K562 (cell line): ENCODE results near the gene BMS1. TPM values are rescaled to one million over a fixed set of nuclear protein-coding genes. Genes with fewer than 3 reads are reported as not detected.
A peak's percentile ranks its signal among the peaks of the same experiment; 100 is the strongest.

Source experiments
- CEBPG ChIP-seq, 3 experiments: fragments of 200-800 bp in 1 of 3; sonication (Bioruptor generic) in 1 of 3; sonication (generic) in 1 of 3; formaldehyde crosslinking in 1 of 3; IDR thresholded peaks in 2 of 3; conservative IDR thresholded peaks in 1 of 3; 2 replicates each; pipeline versions ENCODE4 v1.6.1 to v1.8.0; 2016 to 2022; ENCODE audit warnings: missing compliant biosample characterization in 2 of 3, missing genetic modification characterization in 2 of 3, mild to moderate bottlenecking in 1 of 3, missing genetic modification reagents in 1 of 3
- CGGBP1 ChIP-seq: fragments of 250-450 bp; sonication (Bioruptor Pico); IDR thresholded peaks from 2 replicates; pipeline ENCODE4 v1.9.0; 2021; ENCODE audit warnings: mild to moderate bottlenecking
- CREB3 ChIP-seq: fragments of 450-650 bp; conservative IDR thresholded peaks from 2 replicates; pipeline ENCODE4 v1.6.1; 2016; ENCODE audit warnings: missing genetic modification characterization, low read depth, mild to moderate bottlenecking, missing compliant biosample characterization, moderate library complexity
- CREM ChIP-seq: IDR thresholded peaks from 2 replicates; pipeline ENCODE4 v1.6.1; 2014; ENCODE audit warnings: antibody characterized with exemption, low read depth
- FUS ChIP-seq: fragments of 200-400 bp; formaldehyde crosslinking; optimal IDR thresholded peaks from 2 replicates; pipeline ENCODE3; 2017; ENCODE audit warnings: low read depth, low read length
- HMBOX1 ChIP-seq: sonication (generic); IDR thresholded peaks from 2 replicates; pipeline ENCODE4 v1.6.1; 2016
- HNRNPLL ChIP-seq: fragments of 200-400 bp; formaldehyde crosslinking; IDR thresholded peaks from 2 replicates; pipeline ENCODE4 v1.6.1; 2017; ENCODE audit warnings: low read length, low read depth, mild to moderate bottlenecking; ENCODE audit not compliant: poor library complexity, severe bottlenecking
- ILF3 ChIP-seq: fragments of 450-650 bp; IDR thresholded peaks from 2 replicates; pipeline ENCODE4 v1.6.1; 2018; ENCODE audit warnings: antibody characterized with exemption, mild to moderate bottlenecking, moderate library complexity, borderline replicate concordance
- IRF2 ChIP-seq: sonication (generic); formaldehyde crosslinking; IDR thresholded peaks from 2 replicates; pipeline ENCODE4 v1.8.1; 2022; ENCODE audit warnings: mild to moderate bottlenecking, missing genetic modification reagents
- KLF16 ChIP-seq: IDR thresholded peaks from 2 replicates; pipeline ENCODE4 v1.6.1; 2016; ENCODE audit warnings: antibody characterized with exemption
- LCOR ChIP-seq: sonication (generic); formaldehyde crosslinking; IDR thresholded peaks from 2 replicates; pipeline ENCODE4 v1.8.0; 2022; ENCODE audit warnings: mild to moderate bottlenecking, missing genetic modification reagents
- MAZ ChIP-seq, 2 experiments: fragments of 450-650 bp in 1 of 2; sonication (generic) in 1 of 2; formaldehyde crosslinking; IDR thresholded peaks in 1 of 2; conservative IDR thresholded peaks in 1 of 2; 2 replicates each; pipeline versions ENCODE4 v1.4.0 to v1.5.0; 2020; ENCODE audit warnings: mild to moderate bottlenecking in 1 of 2, missing genetic modification reagents in 1 of 2
- MEIS2 ChIP-seq: fragments of 450-650 bp; IDR thresholded peaks from 2 replicates; pipeline ENCODE4 v1.6.1; 2014; ENCODE audit warnings: mild to moderate bottlenecking; ENCODE audit not compliant: partially characterized antibody
- MYC ChIP-seq, 2 experiments: fragments of 250-450 bp in 1 of 2; sonication (Bioruptor Pico) in 1 of 2; IDR thresholded peaks; 2 replicates each; pipeline versions ENCODE4 v1.5.1 to v1.6.1; 2012 to 2021; ENCODE audit warnings: low read depth in 2 of 2, borderline replicate concordance in 1 of 2, improper control_type of control experiment in 1 of 2, low read length in 1 of 2, mild to moderate bottlenecking in 1 of 2, moderate library complexity in 1 of 2
- SRSF7 ChIP-seq: fragments of 200-400 bp; formaldehyde crosslinking; optimal IDR thresholded peaks from 2 replicates; pipeline ENCODE3; 2017; ENCODE audit warnings: mild to moderate bottlenecking, low read depth, low read length
- TCF3 ChIP-seq: sonication (generic); formaldehyde crosslinking; IDR thresholded peaks from 2 replicates; pipeline ENCODE4 v1.4.0; 2020; ENCODE audit warnings: mild to moderate bottlenecking, missing genetic modification reagents
- TCF7L2 ChIP-seq: fragments of 150-350 bp; IDR thresholded peaks from 2 replicates; pipeline ENCODE4 v1.6.1; 2016; ENCODE audit warnings: low read depth, mild to moderate bottlenecking, low read length, moderate library complexity
- TEAD4 ChIP-seq, 2 experiments: sonication (generic) in 1 of 2; formaldehyde crosslinking in 1 of 2; IDR thresholded peaks; 2 replicates each; pipeline versions ENCODE4 v1.6.1 to v1.8.0; 2012 to 2022; ENCODE audit warnings: borderline replicate concordance in 1 of 2, inconsistent platforms in 1 of 2, low read length in 1 of 2, mild to moderate bottlenecking in 1 of 2, missing genetic modification reagents in 1 of 2
- TGIF2 ChIP-seq: sonication (generic); formaldehyde crosslinking; IDR thresholded peaks from 2 replicates; pipeline ENCODE4 v1.8.1; 2022; ENCODE audit warnings: mild to moderate bottlenecking, missing genetic modification reagents, moderate library complexity
- TRIM24 ChIP-seq, 2 experiments: fragments of 450-650 bp; IDR thresholded peaks; 2 replicates each; pipeline ENCODE4 v1.6.1; 2016
- U2AF2 ChIP-seq: fragments of 200-400 bp; formaldehyde crosslinking; optimal IDR thresholded peaks from 2 replicates; pipeline ENCODE3; 2017; ENCODE audit warnings: low read depth, mild to moderate bottlenecking, low read length
- ZBTB9 ChIP-seq: fragments of 450-650 bp; formaldehyde crosslinking; IDR thresholded peaks from 2 replicates; pipeline ENCODE4 v1.4.0; 2020; ENCODE audit warnings: mild to moderate bottlenecking, moderate library complexity
- ZKSCAN8 ChIP-seq: fragments of 200-800 bp; sonication (Bioruptor generic); IDR thresholded peaks from 2 replicates; pipeline ENCODE4 v1.6.1; 2016; ENCODE audit warnings: missing genetic modification characterization, missing compliant biosample characterization
- ZNF274 ChIP-seq: IDR thresholded peaks from 2 replicates; pipeline ENCODE4 v1.6.1; 2011; ENCODE audit warnings: low read depth, mild to moderate bottlenecking, low read length, moderate library complexity, borderline replicate concordance
- ZNF696 ChIP-seq: fragments of 250-450 bp; sonication (Bioruptor Pico); conservative IDR thresholded peaks from 2 replicates; pipeline ENCODE4 v1.4.0; 2020; ENCODE audit warnings: mild to moderate bottlenecking, moderate library complexity
- polyA plus RNA-seq, 8 experiments: library from polyadenylated mRNA; depleted of rRNA in 4 of 8; stranded (reverse) in 5 of 8; unstranded in 3 of 8; fragments of >200 nt; fragmentation: Nextera tagmentation in 2 of 8; fragmentation: Illumina TruSeq in 1 of 8; extraction: Ambion mirVana in 2 of 8; extraction: Trizol in 1 of 8; gene quantifications; 2 replicates each; pipeline versions ENCODE4 v1.2.1 to v1.2.3, GENCODE V29; 2011 to 2014; ENCODE audit warnings: inconsistent platforms in 1 of 8, missing spikeins in 1 of 8
- total RNA-seq, 7 experiments: library from RNA; depleted of rRNA in 6 of 7; stranded (reverse); fragments of >200 nt in 6 of 7; fragmentation: Illumina TruSeq in 2 of 7; extraction: Trizol in 2 of 7; gene quantifications; 2 replicates each; pipeline versions ENCODE4 v1.2.1 to v1.2.3, GENCODE V29; 2011 to 2021; ENCODE audit warnings: low replicate concordance in 1 of 7

Gene BMS1
- total and polyA plus RNA-seq, 9 of the 15 experiments (the other 6 are each of a cell fraction or from before 2014, with no cell fraction given): 11.1 to 46.9 (median 32.7) TPM

GRCh38 chr10:42768581-42769152 is 13.9 kb upstream of the BMS1 start (continued):
- TF ChIP-seq HMBOX1 (no peak), ILF3 (no peak), MAZ (CRISPR knock-in tag; conservative IDR thresholded peaks at IDR 0.05 in 1 of 2, IDR thresholded peaks at IDR 0.05 in 1 of 2) (peak; percentile 65 to 71; a peak in 3 of 4 replicates), TEAD4 (IDR thresholded peaks at IDR 0.05; ENCODE audit: low read length) (peak; percentile 98), TEAD4 (CRISPR knock-in tag; IDR thresholded peaks at IDR 0.05; ENCODE audit: borderline replicate concordance) (no peak), ZNF696 (CRISPR knock-in tag) (no peak), ZNF274 (peak; percentile 44; the same call in 1 of the 2 replicates), CREM (peak; percentile 63), TCF7L2 (no peak), HNRNPLL (peak; percentile 4), MYC (IDR thresholded peaks at IDR 0.05; ENCODE audit: low read depth, low read length) (0 out of 2 replicates have a peak, but pooled peaks have one; percentile 39), MYC (CRISPR knock-in tag; IDR thresholded peaks at IDR 0.05; ENCODE audit: borderline replicate concordance, low read depth) (peak; percentile 34; the same call in 1 of the 2 replicates), U2AF2 (no peak), ZBTB9 (CRISPR knock-in tag) (peak; percentile 94; the same call in 1 of the 2 replicates), FUS (no peak), SRSF7 (no peak), ZKSCAN8 (peak; percentile 68; the same call in 1 of the 2 replicates), MEIS2 (peak; percentile 94), TCF3 (peak; percentile 96), TRIM24 (IDR thresholded peaks at IDR 0.05) (peak; percentile 93), KLF16 (peak; percentile 97), IRF2 (CRISPR knock-in tag) (no peak), LCOR (CRISPR knock-in tag) (peak; percentile 81), TGIF2 (CRISPR knock-in tag) (no peak), CREB3 (tag) (peak; percentile 97), CEBPG (CRISPR knock-in tag; IDR thresholded peaks at IDR 0.05) (no peak), CEBPG (tag; conservative IDR thresholded peaks at IDR 0.05 in 1 of 2, IDR thresholded peaks at IDR 0.05 in 1 of 2) (no peak), CGGBP1 (CRISPR knock-in tag) (no peak)
